Neural cell (in vitro differentiated cells): Measurements from ENCODE around the gene SLC6A19. TPM values are rescaled to one million over a fixed set of nuclear protein-coding genes. Genes with fewer than 3 reads are reported as not detected.

Experiments used
- H2AFZ ChIP-seq: fragments of 200-600, 300-800 bp; sonication (generic), shearing (Covaris generic); 2 replicates; pipeline ENCODE4 v1.6.0; 2014; ENCODE audit warnings: low read depth, mild to moderate bottlenecking, antibody characterized with exemption, low read length, moderate library complexity
- H3F3A ChIP-seq: fragments of 200-600 bp; shearing (Covaris generic); 2 replicates; pipeline ENCODE4 v1.6.1; 2016; ENCODE audit warnings: mild to moderate bottlenecking, moderate library complexity, mixed read lengths, antibody characterized with exemption, low read length; ENCODE audit not compliant: insufficient read depth, poor library complexity, severe bottlenecking
- H3K27ac ChIP-seq: fragments of 200-600, 300-800 bp; sonication (generic), shearing (Covaris generic); 2 replicates; pipeline ENCODE4 v1.5.1; 2014; ENCODE audit warnings: mild to moderate bottlenecking, low read length, moderate library complexity
- H3K27me3 ChIP-seq: fragments of 300-800, 200-600 bp; sonication (generic), shearing (Covaris generic); 2 replicates; pipeline ENCODE4 v1.6.0; 2014; ENCODE audit warnings: mild to moderate bottlenecking, low read depth, low read length, moderate library complexity; ENCODE audit not compliant: insufficient read depth
- H3K36me3 ChIP-seq: fragments of 300-800, 200-600 bp; sonication (generic), shearing (Covaris generic); 2 replicates; pipeline ENCODE4 v1.5.1; 2014; ENCODE audit warnings: mild to moderate bottlenecking, antibody characterized with exemption, low read length, moderate library complexity; ENCODE audit not compliant: insufficient read depth
- H3K4me2 ChIP-seq: fragments of 300-800, 200-600 bp; sonication (generic), shearing (Covaris generic); 2 replicates; pipeline ENCODE4 v1.6.0; 2014; ENCODE audit warnings: mild to moderate bottlenecking, low read length
- H3K4me3 ChIP-seq: fragments of 300-800, 200-600 bp; sonication (generic), shearing (Covaris generic); 2 replicates; pipeline ENCODE4 v1.5.1; 2014; ENCODE audit warnings: mild to moderate bottlenecking, low read length, moderate library complexity
- H3K79me2 ChIP-seq: fragments of 200-600 bp; shearing (Covaris generic); replicated peaks from 2 replicates; pipeline ENCODE4 v1.6.0; 2014; ENCODE audit warnings: mild to moderate bottlenecking, low read length, moderate library complexity; ENCODE audit not compliant: insufficient read depth
- H3K9ac ChIP-seq: fragments of 300-800, 200-600 bp; sonication (generic), shearing (Covaris generic); 2 replicates; pipeline ENCODE4 v1.6.1; 2016; ENCODE audit warnings: mild to moderate bottlenecking, low read length, mixed read lengths
- H3K9me2 ChIP-seq: fragments of 200-600 bp; shearing (Covaris generic); 2 replicates; pipeline ENCODE4 v1.6.1; 2016; ENCODE audit warnings: mild to moderate bottlenecking, low read length, mixed read lengths; ENCODE audit not compliant: insufficient read depth
- H3K9me3 ChIP-seq: fragments of 200-600, 300-800 bp; sonication (generic), shearing (Covaris generic); 2 replicates; pipeline ENCODE4 v1.6.1; 2016; ENCODE audit warnings: mild to moderate bottlenecking, mixed run types, low read length, moderate library complexity, mixed read lengths
- H4K20me1 ChIP-seq: fragments of 200-600 bp; shearing (Covaris generic); 2 replicates; pipeline ENCODE4 v1.6.1; 2016; ENCODE audit warnings: mild to moderate bottlenecking, mixed run types; ENCODE audit not compliant: insufficient read depth
- CTCF ChIP-seq: fragments of 450-650 bp; IDR thresholded peaks from 2 replicates; pipeline ENCODE4 v1.5.1; 2014; ENCODE audit warnings: antibody characterized with exemption, mild to moderate bottlenecking, moderate library complexity; ENCODE audit not compliant: poor library complexity, severe bottlenecking
- EP300 ChIP-seq: fragments of 450-650 bp; conservative IDR thresholded peaks from 2 replicates; pipeline ENCODE4 v1.6.1; 2014; ENCODE audit warnings: antibody characterized with exemption, mild to moderate bottlenecking, moderate library complexity; ENCODE audit not compliant: poor library complexity, severe bottlenecking
- EZH2 ChIP-seq: fragments of 200-600, 300-800 bp; shearing (Covaris generic), sonication (generic); IDR thresholded peaks from 2 replicates; pipeline ENCODE4 v1.6.1; 2014; ENCODE audit warnings: antibody characterized with exemption, low read length, borderline replicate concordance, mild to moderate bottlenecking; ENCODE audit not compliant: insufficient read depth, poor library complexity, severe bottlenecking
- MXI1 ChIP-seq: fragments of 450-650 bp; conservative IDR thresholded peaks from 2 replicates; pipeline ENCODE4 v1.6.1; 2014; ENCODE audit warnings: antibody characterized with exemption, mild to moderate bottlenecking; ENCODE audit not compliant: poor library complexity, severe bottlenecking
- POLR2AphosphoS5 ChIP-seq: IDR thresholded peaks from 2 replicates; pipeline ENCODE4 v1.6.1; 2012
- RAD21 ChIP-seq: fragments of 450-650 bp; conservative IDR thresholded peaks from 2 replicates; pipeline ENCODE4 v1.6.1; 2014; ENCODE audit warnings: antibody characterized with exemption, mild to moderate bottlenecking, moderate library complexity
- REST ChIP-seq: IDR thresholded peaks from 2 replicates; pipeline ENCODE4 v1.6.1; 2012; ENCODE audit warnings: borderline replicate concordance
- SMC3 ChIP-seq: fragments of 450-650 bp; conservative IDR thresholded peaks from 2 replicates; pipeline ENCODE4 v1.6.1; 2014; ENCODE audit warnings: antibody characterized with exemption, mild to moderate bottlenecking, moderate library complexity; ENCODE audit not compliant: poor library complexity
- TAF1 ChIP-seq: IDR thresholded peaks from 2 replicates; pipeline ENCODE4 v1.6.1; 2012; ENCODE audit warnings: low read depth
- polyA plus RNA-seq: library from polyadenylated mRNA; depleted of rRNA; stranded (reverse); fragments of >200 nt; gene quantifications from 2 replicates; pipeline ENCODE4 v1.2.3, GENCODE V29; 2014

SLC6A19 gene
- polyA plus RNA-seq, 1 donor from 2014 or later: not detected

- no peak overlapping the region for H2AFZ ChIP-seq
- H3K79me2 ChIP-seq: no peaks in the 10 kb centered on the region
- H3K4me3 ChIP-seq: no peak overlapping the region
- H3K4me2 ChIP-seq: no peak overlapping the region
- no peaks in the 10 kb centered on the region for H4K20me1 ChIP-seq
- H3K9me3 ChIP-seq: no peaks in the 10 kb centered on the region
- no peaks in the 10 kb centered on the region for H3F3A ChIP-seq
- H3K9ac ChIP-seq: no peak overlapping the region
- no peaks in the 10 kb centered on the region for H3K9me2 ChIP-seq
- no peaks in the 10 kb centered on the region for H3K36me3 ChIP-seq
- no peaks in the 10 kb centered on the region for H3K27me3 ChIP-seq
- no peak for TF ChIP-seq TAF1
- TF ChIP-seq EZH2: no peak
- TF ChIP-seq REST: no peak
- TF ChIP-seq RAD21: no peak
- no peak for TF ChIP-seq CTCF
- no peak for TF ChIP-seq POLR2AphosphoS5
- TF ChIP-seq EP300: no peak
- TF ChIP-seq SMC3: no peak
- TF ChIP-seq MXI1: no peak
- no peak overlapping the region for H3K27ac ChIP-seq
Measured at GRCh38 chr5:1214163-1214935, 13.0 kb downstream of the SLC6A19 start.

GRCh38 chr5:1214936-1215220 lies 13.5 kb downstream of the SLC6A19 start:
- H3F3A ChIP-seq: no peaks in the 10 kb centered on the region
- H3K9me2 ChIP-seq: no peaks in the 10 kb centered on the region
- H3K4me3 ChIP-seq: no peak overlapping the region
- H3K36me3 ChIP-seq: no peaks in the 10 kb centered on the region
- no peak overlapping the region for H2AFZ ChIP-seq
- H3K79me2 ChIP-seq: no peaks in the 10 kb centered on the region
- no peaks in the 10 kb centered on the region for H3K27me3 ChIP-seq
- H4K20me1 ChIP-seq: no peaks in the 10 kb centered on the region
- no peak overlapping the region for H3K9ac ChIP-seq
- no peak for TF ChIP-seq RAD21
- no peak for TF ChIP-seq MXI1
- no peak for TF ChIP-seq TAF1
- TF ChIP-seq EP300: no peak
- no peak for TF ChIP-seq POLR2AphosphoS5
- TF ChIP-seq REST: no peak
- no peak for TF ChIP-seq SMC3
- no peak for TF ChIP-seq CTCF
- no peak for TF ChIP-seq EZH2
- no peak overlapping the region for H3K27ac ChIP-seq
- no peak overlapping the region for H3K4me2 ChIP-seq
- H3K9me3 ChIP-seq: no peaks in the 10 kb centered on the region
